Lung (tissue), 12 donors: ENCODE data around the gene TCP11L2. TPM values are rescaled to one million over a fixed set of nuclear protein-coding genes. Genes with fewer than 3 reads are reported as not detected.

Experiments used
- ATAC-seq: fragments of 200-7000 bp; cut with Tn5 transposase; one replicate; pipeline ENCODE4 v1.9.1; 2020; ENCODE audit warnings: moderate number of reproducible peaks; ENCODE audit not compliant: insufficient read depth, low FRiP score
- DNase-seq, 3 donors: peaks; one replicate each; pipeline ENCODE4 v3.0.0-alpha.2; 2013 to 2017
- H3K27ac ChIP-seq, 2 donors: one replicate each; pipeline ENCODE4 v1.5.1; 2013; ENCODE audit warnings: mild to moderate bottlenecking in 2 of 2, moderate library complexity in 2 of 2, control low read depth in 1 of 2, inconsistent platforms in 1 of 2, low read depth in 1 of 2, low read length in 1 of 2
- H3K27me3 ChIP-seq, 3 donors: one replicate each; pipeline ENCODE4 v1.5.1; 2013; ENCODE audit warnings: low read length in 2 of 3; ENCODE audit not compliant: control insufficient read depth in 3 of 3, insufficient read depth in 3 of 3
- H3K36me3 ChIP-seq, 4 donors: one replicate each; pipeline ENCODE4 v1.5.1; 2013; ENCODE audit warnings: low read length in 4 of 4, mild to moderate bottlenecking in 1 of 4, moderate library complexity in 1 of 4; ENCODE audit not compliant: control insufficient read depth in 4 of 4, insufficient read depth in 4 of 4
- H3K4me1 ChIP-seq, 5 donors: one replicate each; pipeline ENCODE4 v1.5.1; 2013; ENCODE audit warnings: low read length in 5 of 5, mild to moderate bottlenecking in 2 of 5, moderate library complexity in 1 of 5; ENCODE audit not compliant: control insufficient read depth in 5 of 5, insufficient read depth in 5 of 5
- H3K4me3 ChIP-seq: one replicate; pipeline ENCODE4 v1.5.1; 2013; ENCODE audit warnings: mild to moderate bottlenecking, control low read depth, moderate library complexity
- H3K9ac ChIP-seq, 2 donors: one replicate each; pipeline ENCODE4 v1.5.1; 2013; ENCODE audit warnings: low read length in 2 of 2, control low read depth in 1 of 2; ENCODE audit not compliant: insufficient read depth in 1 of 2
- H3K9me3 ChIP-seq, 4 donors: one replicate each; pipeline ENCODE4 v1.5.1; 2013; ENCODE audit warnings: low read length in 3 of 4, mild to moderate bottlenecking in 1 of 4, moderate library complexity in 1 of 4; ENCODE audit not compliant: control insufficient read depth in 4 of 4, insufficient read depth in 3 of 4
- WGBS, 2 donors: extraction: QIAGEN DNeasy Blood & Tissue Kit; methylation state at CpG; one replicate each; pipeline ENCODE4 v1.1.7; 2013; 5-methylcytosine and 5-hydroxymethylcytosine counted together
- polyA plus RNA-seq, 2 donors: library from polyadenylated mRNA; stranded (reverse); fragments of 200-250 nt; gene quantifications; one replicate each; pipeline ENCODE4 v1.2.1, GENCODE V29; 2013
- total RNA-seq, 2 donors: library from RNA; depleted of rRNA in 1 of 2; stranded (reverse); fragments of >200 nt in 1 of 2; gene quantifications; one replicate each; pipeline ENCODE4 v1.2.1, GENCODE V29; 2014 to 2021
- TF ChIP-seq, protein P1 (sequence below): IDR thresholded peaks from 2 replicates; pipeline ENCODE4 v1.5.1; 2012; ENCODE audit warnings: mild to moderate bottlenecking; ENCODE audit errors: control extremely low read depth, extremely low read depth
- donor health status: control.
- donor health status: control.
- donor health status: Bipolar disorder and iron deficiency.
- donor health status: healthy.
- donor health status: DM: yes; HTN: yes; CAD: no.

TCP11L2 gene
- total and polyA plus RNA-seq, 4 donors, result 4.9 to 78.5 (median 24.8) TPM

DNA sequence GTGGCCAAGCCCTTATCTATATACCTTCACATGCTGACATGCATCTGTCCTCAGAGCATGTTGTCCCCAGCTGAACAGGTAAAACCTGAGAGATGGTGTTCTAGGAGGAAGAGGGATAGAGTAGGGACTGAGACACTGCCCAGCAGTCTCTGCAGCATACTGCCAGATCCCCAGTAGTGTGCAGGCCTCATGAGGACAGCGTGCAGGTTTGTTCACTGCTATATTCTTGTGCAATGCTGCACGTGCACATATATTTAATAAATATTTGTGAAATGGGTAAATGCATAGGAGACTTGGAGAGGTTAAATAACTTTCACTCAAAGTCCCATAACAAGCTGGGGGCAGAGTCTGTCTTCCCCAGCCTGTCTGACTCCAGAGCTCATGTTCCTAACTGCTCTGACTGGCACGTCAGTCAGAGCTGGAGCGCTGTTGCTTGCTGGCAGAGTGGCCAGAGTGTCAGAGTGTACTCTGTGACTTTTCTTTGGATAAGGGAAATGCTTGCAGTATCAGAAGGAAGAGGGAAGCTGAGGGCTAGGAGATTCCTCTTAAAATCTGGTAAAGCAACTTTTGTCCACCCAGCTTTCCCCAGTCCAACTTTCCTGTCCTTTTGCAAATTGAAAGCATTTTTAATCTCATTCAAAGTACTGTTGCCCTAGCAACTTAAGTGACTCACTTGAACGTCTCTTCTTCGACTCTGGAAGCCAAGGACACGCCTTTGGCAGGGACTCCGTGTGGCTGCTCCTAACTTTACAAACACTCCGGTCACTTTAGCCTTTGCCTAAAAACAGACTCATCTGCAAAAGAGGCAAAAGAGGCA, 40.1 kb downstream of the TCP11L2 start:
- Histone ChIP-seq H3K4me1 (peaks cover 4 to 21% (median 13%) of the 10 kb centered on the region in 5 donors), H3K9me3 (no peaks in the 10 kb centered on the region), H3K27ac (peak overlapping the region; percentile 88 to 92), H3K4me3 (no peak overlapping the region), H3K9ac (peak overlapping the region in 1 of 2 donors; percentile 70), H3K27me3 (no peaks in the 10 kb centered on the region), H3K36me3 (peaks cover 0 to 10% (median 3%) of the 10 kb centered on the region in 4 donors)
- 38 to 73% methylated on average over 9 of the region's 9 CpGs for WGBS, 2 donors
- TF ChIP-seq, protein P1, sequence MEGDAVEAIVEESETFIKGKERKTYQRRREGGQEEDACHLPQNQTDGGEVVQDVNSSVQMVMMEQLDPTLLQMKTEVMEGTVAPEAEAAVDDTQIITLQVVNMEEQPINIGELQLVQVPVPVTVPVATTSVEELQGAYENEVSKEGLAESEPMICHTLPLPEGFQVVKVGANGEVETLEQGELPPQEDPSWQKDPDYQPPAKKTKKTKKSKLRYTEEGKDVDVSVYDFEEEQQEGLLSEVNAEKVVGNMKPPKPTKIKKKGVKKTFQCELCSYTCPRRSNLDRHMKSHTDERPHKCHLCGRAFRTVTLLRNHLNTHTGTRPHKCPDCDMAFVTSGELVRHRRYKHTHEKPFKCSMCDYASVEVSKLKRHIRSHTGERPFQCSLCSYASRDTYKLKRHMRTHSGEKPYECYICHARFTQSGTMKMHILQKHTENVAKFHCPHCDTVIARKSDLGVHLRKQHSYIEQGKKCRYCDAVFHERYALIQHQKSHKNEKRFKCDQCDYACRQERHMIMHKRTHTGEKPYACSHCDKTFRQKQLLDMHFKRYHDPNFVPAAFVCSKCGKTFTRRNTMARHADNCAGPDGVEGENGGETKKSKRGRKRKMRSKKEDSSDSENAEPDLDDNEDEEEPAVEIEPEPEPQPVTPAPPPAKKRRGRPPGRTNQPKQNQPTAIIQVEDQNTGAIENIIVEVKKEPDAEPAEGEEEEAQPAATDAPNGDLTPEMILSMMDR, result no peak
- DNase-seq, result peak; percentile 33 to 76 (median 63)
- peak; percentile 89 for ATAC-seq

DNA sequence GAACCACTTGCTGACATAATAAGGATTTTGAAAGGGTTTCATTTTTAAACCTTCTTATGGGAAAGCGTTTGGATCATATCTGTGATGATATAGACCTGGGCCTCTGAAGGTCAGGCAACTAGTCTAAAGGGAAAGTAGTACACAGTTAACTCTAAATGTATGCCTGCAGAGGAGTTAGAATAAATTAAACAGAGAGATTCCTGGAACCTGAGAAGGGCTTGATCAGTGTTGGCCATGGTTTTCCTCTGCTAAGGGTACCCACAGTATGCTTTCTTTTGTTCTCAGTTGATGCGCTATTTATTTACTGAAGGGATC, 40.6 kb downstream of the TCP11L2 start:
- Histone ChIP-seq H3K4me3 (no peak overlapping the region), H3K9me3 (no peaks in the 10 kb centered on the region), H3K36me3 (peaks cover 0 to 11% (median 3%) of the 10 kb centered on the region in 4 donors), H3K4me1 (peaks cover 4 to 21% (median 13%) of the 10 kb centered on the region in 5 donors), H3K27ac (peak overlapping the region; percentile 75 to 92), H3K27me3 (no peaks in the 10 kb centered on the region), H3K9ac (peak overlapping the region in 1 of 2 donors; percentile 70)
- TF ChIP-seq, protein P1, result no peak
- ATAC-seq (no peak), DNase-seq (no peak)
- WGBS, 2 donors, result 69 to 87% methylated on average over 2 of the region's 2 CpGs

DNA sequence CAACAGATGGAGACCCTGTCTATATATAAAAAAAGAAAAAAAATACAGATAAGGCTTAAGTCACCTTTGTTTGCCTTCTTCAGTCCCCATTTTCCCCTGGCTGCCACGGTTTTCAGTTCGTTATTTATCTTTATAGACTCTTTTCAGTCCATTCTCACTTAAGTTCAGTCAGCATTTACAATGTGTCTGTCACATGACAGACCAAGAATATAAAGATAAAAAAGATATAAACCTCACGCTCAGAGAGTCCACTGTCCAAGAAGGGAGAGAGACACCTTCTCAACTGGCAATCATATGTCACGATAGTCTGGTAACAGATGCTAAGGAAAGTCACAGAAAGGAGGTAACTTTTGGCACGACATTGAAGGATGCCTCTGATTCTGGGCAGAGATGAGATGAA, 41.6 kb downstream of the TCP11L2 start:
- Histone ChIP-seq H3K4me3 (no peak overlapping the region), H3K36me3 (peaks cover 0 to 11% (median 2%) of the 10 kb centered on the region in 4 donors), H3K9ac (no peak overlapping the region), H3K4me1 (peaks cover 4 to 23% (median 13%) of the 10 kb centered on the region in 5 donors), H3K27ac (peak overlapping the region in 1 of 2 donors; percentile 92), H3K27me3 (no peaks in the 10 kb centered on the region), H3K9me3 (no peaks in the 10 kb centered on the region)
- TF ChIP-seq, protein P1, result no peak
- 95% methylated on average over 5 of the region's 5 CpGs for whole genome bisulfite sequencing, 2 donors
- no peak for ATAC-seq
- DNase-seq, result no peak
